Measurements from ENCODE around the gene SHANK1. TPM values are rescaled to one million over a fixed set of nuclear protein-coding genes. Genes with fewer than 3 reads are reported as not detected.
"Not testable (repeated sequence)": the region's sequence is repeated elsewhere in the genome, so short reads cannot be mapped to it uniquely, and the experiment has no call there.

SHANK1 gene
- total and polyA plus RNA-seq, 2 of the 4 experiments (the other 2 are of a cell fraction) = 6.1 to 6.7 TPM

DNA sequence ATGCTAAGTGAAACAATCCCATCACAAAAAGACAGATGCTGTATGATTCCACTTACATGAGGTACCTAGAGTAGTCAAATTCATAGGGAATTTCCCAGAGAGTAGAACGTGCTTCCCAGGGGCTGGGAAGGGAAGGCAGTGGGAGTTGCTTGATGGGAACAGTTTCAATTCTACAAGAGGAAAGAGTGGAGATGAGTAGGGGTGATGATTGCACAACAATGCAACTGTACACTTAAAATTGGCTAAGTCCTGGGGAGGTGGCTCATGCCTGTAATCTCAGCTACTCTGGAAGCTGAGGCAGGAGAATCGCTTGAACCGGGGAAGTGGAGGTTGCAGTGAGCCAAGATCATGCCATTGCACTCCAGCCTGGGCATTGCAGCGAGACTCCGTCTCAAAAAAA, 101.2 kb downstream of the SHANK1 start:
- H3K27ac ChIP-seq (ENCODE audit: insufficient read depth, low read length); H3K9me1 ChIP-seq (ENCODE audit: insufficient read depth, low read length); H3K9ac ChIP-seq (ENCODE audit: low read depth, low read length); H2BK5ac ChIP-seq (ENCODE audit: low read depth, low read length, poor library complexity, severe bottlenecking); H3K14ac ChIP-seq (replicated peaks; ENCODE audit: low read depth, low read length); H3K4me3 ChIP-seq (ENCODE audit: insufficient read depth, low read depth, low read length); dilution Hi-C loops (cut with HindIII; ENCODE audit: low sequenced_read_pairs, unreplicated experiment); H3K18ac ChIP-seq (ENCODE audit: low read depth, low read length); H2BK120ac ChIP-seq (ENCODE audit: low read depth, low read length); H3K4me1 ChIP-seq (ENCODE audit: control insufficient read depth, insufficient read depth, low read length); H4K5ac ChIP-seq (ENCODE audit: low read depth, low read length); H4K91ac ChIP-seq (ENCODE audit: insufficient read depth, low read depth, low read length); in situ Hi-C loops (cut with MboI; ENCODE audit: low sequenced_read_pairs); H2BK15ac ChIP-seq (ENCODE audit: low read depth, low read length); H3K27me3 ChIP-seq (ENCODE audit: control insufficient read depth, insufficient read depth, low read length); H3K9me3 ChIP-seq (ENCODE audit: control insufficient read depth, insufficient read depth, low read length); H3K36me3 ChIP-seq (ENCODE audit: control insufficient read depth, insufficient read depth, low read length); H3K23ac ChIP-seq (ENCODE audit: low read depth, low read length); ATAC-seq (ENCODE audit: low read depth); H3K79me1 ChIP-seq (ENCODE audit: low read depth in 1 of 2, low read length in 2 of 2); H4K20me1 ChIP-seq (ENCODE audit: insufficient read depth, low read length); H4K8ac ChIP-seq (ENCODE audit: low read depth in 2 of 2, low read length in 2 of 2); CTCF ChIA-PET; H2AK9ac ChIP-seq (replicated peaks; ENCODE audit: low read depth, low read length, poor library complexity); H2BK20ac ChIP-seq (ENCODE audit: low read depth, low read length); DNase-seq; H3K4ac ChIP-seq (ENCODE audit: low read depth, low read length); intact Hi-C loops (cut with micrococcal nuclease); BruUV-seq (replicated peaks); H2AK5ac ChIP-seq (ENCODE audit: low read depth, low read length); H2AFZ ChIP-seq (replicated peaks; ENCODE audit: low read length, poor library complexity); POLR2A ChIA-PET (ENCODE audit: unreplicated experiment); H3K4me2 ChIP-seq (ENCODE audit: low read depth, low read length); H3K56ac ChIP-seq (ENCODE audit: extremely low read depth, insufficient read depth, low read length): not testable (repeated sequence)
- no CpG with 5 or more reads among the region's 5 CpGs for WGBS, 2 experiments (ENCODE audit: extremely low coverage in 2 of 2, insufficient read length in 1 of 2)

DNA sequence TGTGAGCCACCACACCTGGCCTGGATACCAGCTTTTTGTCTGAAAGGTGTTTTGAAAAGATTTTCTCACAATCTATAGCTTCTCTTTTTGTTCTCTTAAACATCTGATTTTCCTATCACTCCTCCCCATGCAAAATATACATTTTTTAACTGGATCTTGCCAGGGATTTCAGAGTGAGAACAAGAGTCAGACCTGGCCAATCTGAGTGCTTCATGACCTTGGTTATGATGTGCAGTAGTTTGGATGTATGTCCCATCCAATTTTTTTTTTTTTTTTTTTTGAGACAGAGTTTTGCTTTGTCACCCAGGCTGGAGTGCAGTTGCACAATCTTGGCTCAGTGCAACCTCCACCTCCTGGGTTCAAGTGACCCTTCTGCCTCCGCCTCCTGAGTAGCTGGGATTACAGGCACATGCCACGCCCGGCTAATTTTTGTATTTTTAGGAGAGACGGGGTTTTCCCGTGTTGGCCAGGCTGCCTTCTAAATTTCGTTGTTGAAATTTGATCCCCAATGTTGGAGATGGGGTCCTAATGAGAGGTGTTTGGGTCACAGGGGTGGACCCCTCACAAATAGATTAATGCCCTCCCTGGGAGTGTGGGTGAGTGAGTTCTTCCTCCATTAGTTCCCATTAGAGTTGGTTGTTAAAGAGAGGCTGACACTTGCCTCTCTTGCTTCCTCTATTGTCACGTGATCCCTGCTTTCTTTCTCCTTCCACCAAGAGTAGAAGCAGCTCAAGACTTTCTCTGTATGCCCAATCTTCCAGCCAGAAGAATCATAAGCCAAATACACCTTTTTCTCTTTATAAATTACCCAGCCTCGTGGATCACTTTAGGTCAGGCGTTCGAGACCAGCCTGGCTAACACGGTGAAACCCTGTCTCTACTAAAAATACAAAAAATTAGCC, 106.8 kb downstream of the SHANK1 start:
- 88% methylated on average over 4 of the region's 11 CpGs; no CpG with 5 or more reads in 1 of the 2 experiments for WGBS, 2 experiments (ENCODE audit: extremely low coverage in 2 of 2, insufficient read length in 1 of 2)
- H3K4me1 ChIP-seq (ENCODE audit: control insufficient read depth, insufficient read depth, low read length); H3K18ac ChIP-seq (ENCODE audit: low read depth, low read length); H3K4ac ChIP-seq (ENCODE audit: low read depth, low read length); BruUV-seq (replicated peaks); H3K4me3 ChIP-seq (ENCODE audit: insufficient read depth, low read depth, low read length); H2BK120ac ChIP-seq (ENCODE audit: low read depth, low read length); intact Hi-C loops (cut with micrococcal nuclease); H2BK5ac ChIP-seq (ENCODE audit: low read depth, low read length, poor library complexity, severe bottlenecking); POLR2A ChIA-PET (ENCODE audit: unreplicated experiment); H3K23ac ChIP-seq (ENCODE audit: low read depth, low read length); H3K36me3 ChIP-seq (ENCODE audit: control insufficient read depth, insufficient read depth, low read length); H3K79me1 ChIP-seq (ENCODE audit: low read depth in 1 of 2, low read length in 2 of 2); H3K4me2 ChIP-seq (ENCODE audit: low read depth, low read length); ATAC-seq (ENCODE audit: low read depth); H2BK15ac ChIP-seq (ENCODE audit: low read depth, low read length); H3K14ac ChIP-seq (replicated peaks; ENCODE audit: low read depth, low read length); H3K9me1 ChIP-seq (ENCODE audit: insufficient read depth, low read length); H3K9me3 ChIP-seq (ENCODE audit: control insufficient read depth, insufficient read depth, low read length); H2AK5ac ChIP-seq (ENCODE audit: low read depth, low read length); H3K56ac ChIP-seq (ENCODE audit: extremely low read depth, insufficient read depth, low read length); in situ Hi-C loops (cut with MboI; ENCODE audit: low sequenced_read_pairs); H4K5ac ChIP-seq (ENCODE audit: low read depth, low read length); DNase-seq; H4K8ac ChIP-seq (ENCODE audit: low read depth in 2 of 2, low read length in 2 of 2); CTCF ChIA-PET; dilution Hi-C loops (cut with HindIII; ENCODE audit: low sequenced_read_pairs, unreplicated experiment); H2AK9ac ChIP-seq (replicated peaks; ENCODE audit: low read depth, low read length, poor library complexity); H3K27ac ChIP-seq (ENCODE audit: insufficient read depth, low read length); H2AFZ ChIP-seq (replicated peaks; ENCODE audit: low read length, poor library complexity); H4K20me1 ChIP-seq (ENCODE audit: insufficient read depth, low read length); H3K9ac ChIP-seq (ENCODE audit: low read depth, low read length); H2BK20ac ChIP-seq (ENCODE audit: low read depth, low read length); H4K91ac ChIP-seq (ENCODE audit: insufficient read depth, low read depth, low read length); H3K27me3 ChIP-seq (ENCODE audit: control insufficient read depth, insufficient read depth, low read length): not testable (repeated sequence)
